ENCODE measurements around the gene ZNF112. TPM values are rescaled to one million over a fixed set of nuclear protein-coding genes. Genes with fewer than 3 reads are reported as not detected.
"Not testable (repeated sequence)": the region's sequence is repeated elsewhere in the genome, so short reads cannot be mapped to it uniquely, and the experiment has no call there.

Gene ZNF112
- 3.9 TPM for polyA plus RNA-seq (2013, experiment 1 of 2; ENCODE audit: insufficient read length)
- 3.6 TPM for polyA plus RNA-seq (2013, experiment 2 of 2; ENCODE audit: insufficient read length)

- DNase-seq = peak; percentile 94
Observed at GRCh38 chr19:44356383-44357111, at the start of gene ZNF112. TSS of gene ZNF112 (minus strand) at chr19:44356680. CDS start at chr19:44340539, 16,141 bp downstream.

DNA sequence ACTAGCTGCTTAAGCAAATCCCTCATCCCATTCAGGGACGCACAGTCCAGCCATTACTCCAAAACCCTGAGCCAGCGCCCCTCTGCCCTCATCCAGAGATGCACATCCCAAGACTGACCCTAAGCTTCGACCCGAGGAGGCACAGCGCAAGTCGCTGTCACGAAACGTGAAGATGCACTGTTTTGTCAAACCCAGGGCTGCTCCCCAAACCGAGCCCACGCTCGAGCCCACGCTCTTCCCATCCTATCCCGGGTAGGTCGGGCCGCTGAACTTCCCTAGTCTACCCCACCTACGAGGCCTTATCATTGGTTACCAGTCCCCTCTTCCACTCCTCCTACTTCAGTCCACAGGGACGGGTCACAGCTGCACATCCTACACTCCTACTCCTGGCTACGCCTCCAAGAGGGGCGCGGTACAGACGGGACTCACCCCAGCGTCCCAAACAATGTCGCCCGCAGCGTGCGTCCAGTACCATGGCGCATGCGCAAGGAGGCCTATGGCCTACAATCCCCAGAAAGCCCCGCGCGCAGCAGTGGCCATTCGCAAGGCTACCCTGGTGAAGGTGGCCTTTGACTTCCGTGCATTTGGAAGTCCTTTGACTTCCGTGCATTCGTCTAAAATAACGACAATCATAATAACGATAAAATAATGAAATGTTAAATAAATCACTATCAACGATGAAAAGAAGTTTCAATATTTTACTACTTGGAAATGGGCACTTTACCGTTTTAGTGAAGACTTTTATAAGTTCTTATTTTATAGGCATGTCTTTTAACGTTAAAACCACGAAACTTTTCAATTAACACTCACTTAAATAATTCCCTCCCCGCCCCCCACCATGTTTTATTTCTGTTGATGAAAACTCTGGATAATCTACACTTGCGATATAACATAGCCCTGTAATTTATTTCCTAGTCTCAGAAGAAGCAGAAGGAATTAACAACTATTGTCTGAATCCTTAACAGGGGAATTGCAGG, 44.9 kb upstream of the ZNF112 start, which contains the start of gene ZNF285:
Gene ZNF285, minus strand, starts transcription at position 470 of the 977 bp plus-strand sequence. CDS start 4,395 bp downstream, outside the sequence.
- DNase-seq = peak; percentile 97

DNA sequence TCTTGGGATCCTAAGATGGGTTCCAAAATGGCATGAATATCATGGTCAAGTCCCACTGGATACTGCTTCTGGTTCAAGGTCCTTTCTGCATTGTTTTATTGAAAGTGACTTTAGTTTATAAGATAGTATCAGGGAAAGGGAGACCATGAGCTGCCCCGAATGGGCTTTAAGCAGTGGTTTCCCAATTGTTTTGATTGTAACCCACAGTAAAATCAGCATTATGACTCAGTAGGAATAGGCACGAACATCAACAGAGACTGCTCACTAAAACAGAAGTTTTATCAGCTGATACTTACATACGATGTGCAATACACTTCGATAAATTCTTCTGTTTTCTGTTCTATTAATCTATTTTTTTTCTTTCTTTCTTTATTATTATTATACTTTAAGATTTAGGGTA, 32.8 kb upstream of the ZNF112 start:
- DNase-seq = not testable (repeated sequence)

- DNase-seq = no peak
Observed at GRCh38 chr19:44374789-44375188, 18.3 kb upstream of the ZNF112 start.

DNA sequence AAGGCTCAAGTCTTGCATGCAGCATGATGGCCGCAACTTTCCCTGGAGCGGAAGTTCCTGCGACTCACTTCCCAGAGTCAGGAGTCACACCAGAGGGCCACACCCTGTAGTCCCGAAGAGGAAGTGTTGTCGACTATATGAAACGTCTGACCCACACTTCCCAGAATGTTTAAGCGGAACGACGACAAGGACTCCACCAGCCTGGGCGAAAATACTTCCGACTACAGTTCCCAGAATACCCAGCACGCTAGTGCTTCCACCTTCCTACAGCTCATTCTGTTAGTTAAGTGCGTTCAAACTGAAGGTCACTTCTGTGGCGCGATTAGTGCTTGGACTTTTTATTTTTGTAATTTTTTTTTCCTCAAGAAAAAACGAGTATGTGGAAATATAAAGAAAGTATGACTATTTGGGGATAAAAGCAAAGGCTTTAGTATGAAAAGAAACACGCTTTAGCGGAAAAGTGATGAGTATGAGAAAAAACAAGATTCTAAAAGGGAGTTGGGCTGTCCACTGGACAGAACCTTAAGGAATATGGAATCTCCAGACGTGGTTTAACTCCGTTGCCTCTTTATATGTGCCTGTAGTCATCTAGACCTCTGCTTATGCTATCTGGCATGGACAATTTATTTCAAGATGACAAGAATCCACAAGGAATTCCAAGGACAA, 15.5 kb upstream of the ZNF112 start:
- DNase-seq = no peak

GRCh38 chr19:44367024-44367423, 10.5 kb upstream of the ZNF112 start:
- DNase-seq = no peak

GRCh38 chr19:44346556-44346955, 9.9 kb downstream of the ZNF112 start:
- no peak for DNase-seq

DNA sequence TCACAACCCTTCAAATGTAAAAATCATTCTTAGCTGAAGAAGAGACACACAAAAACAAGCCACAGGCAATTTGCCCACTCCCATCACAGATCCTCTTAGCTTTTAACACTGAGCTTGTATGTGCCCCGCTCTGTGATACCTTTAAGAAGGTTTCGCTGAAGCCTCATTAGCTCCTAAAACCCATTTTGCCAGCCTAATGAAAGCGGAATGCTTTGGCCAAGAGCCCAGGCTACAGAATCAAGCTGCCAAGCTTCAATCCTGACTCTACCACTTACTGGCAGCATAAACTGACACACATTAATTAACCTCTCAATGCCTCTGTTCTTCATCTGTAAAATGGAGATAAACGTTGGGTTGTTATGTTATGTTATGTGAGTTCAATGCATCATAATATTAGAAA, 10.5 kb downstream of the ZNF112 start:
- DNase-seq = no peak

DNA sequence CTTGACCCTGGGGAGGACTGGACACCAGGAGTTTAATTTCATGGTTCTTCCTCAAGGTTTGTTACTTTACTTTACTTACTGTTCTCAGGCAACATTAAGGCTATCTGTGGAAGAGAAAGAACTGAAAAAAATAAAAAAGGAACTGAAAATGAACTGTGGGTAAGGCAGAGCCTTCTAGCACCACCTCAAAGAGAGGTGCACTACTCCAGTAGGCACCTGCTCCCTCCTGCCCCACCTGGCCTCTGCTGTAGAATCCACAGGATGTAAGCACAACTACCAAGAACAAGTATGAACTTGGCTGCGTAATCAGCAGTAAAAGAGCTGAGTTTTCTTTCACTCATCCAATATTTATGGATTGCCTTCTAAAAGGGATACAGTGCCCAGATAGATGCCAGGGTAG, 12.2 kb downstream of the ZNF112 start:
- DNase-seq = no peak

DNA sequence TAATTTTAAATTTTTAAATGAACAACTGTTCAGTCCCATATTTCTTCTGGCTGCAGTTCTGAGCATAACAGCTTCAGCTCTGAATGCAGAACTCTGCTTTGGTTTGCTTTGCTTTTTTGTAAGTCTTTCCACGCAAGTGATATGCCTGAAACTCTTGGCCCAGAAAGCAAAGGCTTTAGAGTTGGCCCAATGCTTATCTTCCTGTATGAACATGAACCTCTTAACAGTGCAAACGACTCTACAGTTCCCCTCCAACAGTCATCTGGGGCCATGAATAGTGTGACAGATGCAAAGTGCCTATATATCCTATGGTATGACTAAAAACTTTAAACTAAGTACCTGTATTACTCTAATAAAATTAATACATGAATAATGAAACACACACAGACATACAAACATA, 14.7 kb downstream of the ZNF112 start:
- DNase-seq = no peak

DNA sequence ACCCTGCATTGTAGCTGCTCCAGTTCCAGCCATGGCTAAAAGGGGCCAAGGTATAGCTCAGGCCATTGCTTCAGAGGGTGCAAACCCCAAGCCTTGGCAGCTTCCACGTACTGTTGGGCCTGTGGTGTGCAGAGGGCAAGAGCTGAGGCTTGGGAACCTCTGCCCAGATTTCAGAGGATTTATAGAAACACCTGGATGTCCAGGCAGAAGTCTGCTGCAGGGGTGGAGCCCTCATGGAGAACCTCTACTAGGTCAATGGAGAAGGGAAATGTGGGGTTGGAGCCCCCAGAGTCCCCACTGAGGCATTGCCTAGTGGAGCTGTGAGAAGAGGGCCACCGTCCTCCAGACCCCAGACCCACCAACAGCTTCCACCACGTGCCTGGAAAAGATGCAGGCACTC, 21.8 kb downstream of the ZNF112 start:
- not testable (repeated sequence) for DNase-seq

GRCh38 chr19:44332145-44332544, 24.3 kb downstream of the ZNF112 start:
- no peak for DNase-seq

GRCh38 chr19:44315883-44316282, 40.6 kb downstream of the ZNF112 start:
- no peak for DNase-seq

GRCh38 chr19:44313231-44313630, 43.2 kb downstream of the ZNF112 start:
- no peak for DNase-seq

GRCh38 chr19:44308011-44308410, 48.5 kb downstream of the ZNF112 start:
- no peak for DNase-seq

DNA sequence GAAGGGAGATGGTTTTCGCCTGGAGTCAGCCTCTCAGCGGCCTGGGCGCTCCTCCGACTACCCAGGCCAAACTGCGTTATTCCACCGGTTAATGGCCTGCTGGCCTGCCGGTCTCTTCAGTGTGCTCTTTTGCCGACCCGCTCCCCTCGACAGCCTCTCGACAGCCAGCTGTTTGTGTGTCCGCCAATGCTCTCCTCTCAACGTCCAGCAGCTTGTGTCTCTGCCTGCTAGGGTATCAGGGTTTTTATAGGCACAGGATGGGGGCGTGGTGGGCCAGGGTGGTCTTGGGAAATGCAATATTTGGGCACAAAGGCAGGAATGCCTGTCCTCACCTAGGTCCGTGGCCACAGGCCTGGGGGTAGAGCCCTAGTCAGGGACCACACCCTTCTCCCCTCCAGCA, 50.2 kb downstream of the ZNF112 start:
- DNase-seq = no peak

- DNase-seq = no peak
Observed at GRCh38 chr19:44305457-44305856, 51.0 kb downstream of the ZNF112 start.

- DNase-seq = peak; percentile 98
Observed at GRCh38 chr19:44304659-44305193, 51.8 kb downstream of the ZNF112 start, which contains the start of gene ZNF235. TSS of gene ZNF235 (minus strand) at chr19:44305025. CDS start at chr19:44303404, 1,621 bp downstream.

GRCh38 chr19:44303976-44304568, 52.4 kb downstream of the ZNF112 start:
- DNase-seq = peak; percentile 38

DNA sequence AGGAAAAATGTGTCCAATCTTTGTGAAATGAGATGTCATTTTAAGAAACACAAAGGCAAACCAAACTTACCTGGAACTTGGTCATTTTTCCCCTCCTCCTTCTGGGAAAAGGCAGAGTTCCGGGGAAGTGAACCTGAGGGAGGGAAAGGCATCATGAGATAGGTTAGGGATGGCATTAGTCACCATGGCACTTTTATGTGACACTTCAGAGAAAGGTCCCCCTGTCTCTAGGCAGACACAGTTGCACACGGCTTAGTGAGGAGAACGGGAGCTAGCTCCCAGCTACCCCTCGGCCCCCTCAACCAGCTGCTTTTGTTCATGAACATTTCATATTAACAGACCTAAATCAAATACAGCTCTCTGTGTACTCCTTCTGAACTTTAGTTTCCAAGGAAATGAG, 53.2 kb downstream of the ZNF112 start:
- DNase-seq = no peak

GRCh38 chr19:44284968-44285367, 71.5 kb downstream of the ZNF112 start:
- DNase-seq = no peak

DNA sequence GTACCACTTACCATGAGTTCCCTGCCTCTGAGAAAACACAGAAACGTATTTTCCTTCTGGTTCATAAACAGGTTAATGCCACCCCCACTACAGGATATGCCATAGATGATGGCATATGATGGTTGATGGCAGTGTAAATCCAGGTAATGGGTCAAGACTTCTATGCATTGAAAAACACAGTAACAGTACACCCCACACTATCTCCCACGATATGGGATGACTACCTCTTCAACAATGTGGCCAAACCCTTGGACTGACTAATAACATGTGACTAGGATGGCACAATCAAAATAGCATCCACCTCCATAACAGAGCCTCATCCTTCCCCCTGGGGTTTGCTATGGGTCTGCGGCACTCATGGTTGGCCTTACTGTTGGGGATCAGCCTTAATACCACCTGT, 73.6 kb downstream of the ZNF112 start:
- no peak for DNase-seq

All from fibroblast of skin of abdomen (primary cell).